HepG2 (cell line): ENCODE data around the gene TNS1. TPM values are rescaled to one million over a fixed set of nuclear protein-coding genes. Genes with fewer than 3 reads are reported as not detected.

ENCODE experiments used
- ATAC-seq: fragments of 200-7000 bp; cut with Tn5 transposase; 3 replicates; pipeline ENCODE4 v1.9.1; 2020; ENCODE audit warnings: mild to moderate bottlenecking, moderate library complexity
- BruUV-seq: library from RNA; stranded (reverse); fragments of 400-500 nt; replicated peaks from 2 replicates; lab custom pipeline; 2021; lab: Mats Ljungman, UMichigan
- CTCF ChIA-PET: fragments of 300-600 bp; formaldehyde crosslinking; extraction: SDS; loops from one replicate; lab custom pipeline; 2021; ENCODE audit warnings: low total read pairs, inconsistent platforms, low intra/inter-chr PET ratio; lab: Yijun Ruan, JAX
- POLR2A ChIA-PET: fragments of 350-600 bp; sonication (Branson Sonifier 250); formaldehyde crosslinking; loops from one replicate; lab custom pipeline; 2020; ENCODE audit warnings: antibody characterized with exemption, inconsistent platforms; lab: Yijun Ruan, JAX
- DNase-seq: peaks from one replicate; pipeline ENCODE4 v3.0.0-alpha.2; 2015; ENCODE audit warnings: low spot score
- FAIRE-seq: peaks from 3 replicates; lab custom pipeline; 2011; peaks lifted over from hg19 to GRCh38; lab: Jason Lieb, UNC
- H2AFZ ChIP-seq: one replicate; pipeline ENCODE4 v1.6.1; 2011; ENCODE audit warnings: low read length, inconsistent platforms
- H3K27ac ChIP-seq: fragments of 300-600 bp; 3 replicates; pipeline ENCODE4 v1.8.0; 2011; ENCODE audit warnings: mixed run types, mild to moderate bottlenecking, mixed read lengths, low read length, inconsistent platforms; ENCODE audit not compliant: insufficient read depth; ENCODE audit errors: extremely low read length
- H3K27me3 ChIP-seq, 2 experiments: fragments of 200-600 bp in 1 of 2; 2 replicates in 1 of 2; 3 replicates in 1 of 2; pipeline versions ENCODE4 v1.6.0 to v1.8.0; 2011; ENCODE audit warnings: low read length in 2 of 2, mild to moderate bottlenecking in 2 of 2, moderate library complexity in 2 of 2, inconsistent platforms in 1 of 2; ENCODE audit not compliant: insufficient read depth in 2 of 2, control insufficient read depth in 1 of 2
- H3K36me3 ChIP-seq, 2 experiments: fragments of 200-600 bp in 1 of 2; replicated peaks in 1 of 2; 2 replicates in 1 of 2; 3 replicates in 1 of 2; pipeline versions ENCODE4 v1.5.1 to v1.8.0; 2011; ENCODE audit warnings: low read length in 2 of 2, inconsistent platforms in 1 of 2; ENCODE audit not compliant: insufficient read depth in 2 of 2, control insufficient read depth in 1 of 2
- H3K4me1 ChIP-seq: 2 replicates; pipeline ENCODE4 v1.5.1; 2012; ENCODE audit warnings: low read length, inconsistent platforms; ENCODE audit not compliant: insufficient read depth
- H3K4me2 ChIP-seq: 2 replicates; pipeline ENCODE4 v1.6.0; 2011; ENCODE audit warnings: low read depth, low read length, inconsistent platforms
- H3K4me3 ChIP-seq, 3 experiments: fragments of 200-600 bp in 1 of 3; sonication (generic), shearing (Covaris generic) in 1 of 3; replicated peaks in 1 of 3; 2 replicates each; pipeline ENCODE4 v1.5.1; 2011 to 2016; ENCODE audit warnings: low read length in 3 of 3, inconsistent platforms in 2 of 3, low read depth in 2 of 3, mild to moderate bottlenecking in 2 of 3, control low read depth in 1 of 3, mixed read lengths in 1 of 3; ENCODE audit not compliant: insufficient read depth in 1 of 3
- H3K79me2 ChIP-seq: one replicate; pipeline ENCODE4 v1.6.1; 2011; ENCODE audit warnings: low read length, inconsistent platforms; ENCODE audit not compliant: insufficient read depth
- H3K9ac ChIP-seq: 2 replicates; pipeline ENCODE4 v1.6.0; 2011; ENCODE audit warnings: mild to moderate bottlenecking, low read depth, low read length, inconsistent platforms; ENCODE audit not compliant: insufficient read depth
- H3K9me3 ChIP-seq: 2 replicates; pipeline ENCODE4 v1.5.1; 2012; ENCODE audit warnings: mild to moderate bottlenecking, low read length
- H4K20me1 ChIP-seq: 2 replicates; pipeline ENCODE4 v1.6.0; 2011; ENCODE audit warnings: inconsistent platforms, mild to moderate bottlenecking, low read length, moderate library complexity; ENCODE audit not compliant: insufficient read depth
- ATRX ChIP-seq: sonication (generic); formaldehyde crosslinking; IDR thresholded peaks from 2 replicates; pipeline ENCODE4 v1.4.0; 2020; ENCODE audit warnings: missing genetic modification reagents, borderline replicate concordance
- EED ChIP-seq: sonication (generic); formaldehyde crosslinking; IDR thresholded peaks from 2 replicates; pipeline ENCODE4 v1.5.0; 2020; ENCODE audit warnings: mild to moderate bottlenecking, missing genetic modification reagents
- MTF2 ChIP-seq: sonication (generic); formaldehyde crosslinking; IDR thresholded peaks from 2 replicates; pipeline ENCODE4 v1.5.0; 2020; ENCODE audit warnings: missing genetic modification reagents, borderline replicate concordance
- TAF1 ChIP-seq: sonication (generic); formaldehyde crosslinking; IDR thresholded peaks from 2 replicates; pipeline ENCODE4 v1.4.0; 2020; ENCODE audit warnings: missing genetic modification reagents
- ZNF652 ChIP-seq: IDR thresholded peaks from 2 replicates; pipeline ENCODE4 v1.6.1; 2016; ENCODE audit warnings: low read depth, borderline replicate concordance
- WGBS: methylation state at CpG from one replicate; pipeline ENCODE4 v1.1.6; 2017; ENCODE audit warnings: low lambda C conversion rate; 5-methylcytosine and 5-hydroxymethylcytosine counted together
- in situ Hi-C: cut with HindIII; loops from 2 replicates; pipeline ENCODE4 v1.10.0; 2017; ENCODE audit warnings: low pct_unique_long_range_greater_than_20kb; ENCODE audit not compliant: extremely low pct_ligation_motif_present
- intact Hi-C: fragments of 100-400 bp; cut with micrococcal nuclease; formaldehyde crosslinking; loops from one replicate; pipeline ENCODE4 v1.10.0; 2022; ENCODE audit not compliant: unreplicated experiment
- polyA plus RNA-seq, 8 experiments: library from polyadenylated mRNA; depleted of rRNA in 3 of 8; stranded (reverse) in 7 of 8; unstranded in 1 of 8; fragments of >200 nt; fragmentation: Illumina TruSeq in 4 of 8; extraction: Trizol in 4 of 8; gene quantifications; 2 replicates each; pipeline versions ENCODE4 v1.2.1 to v1.2.3, GENCODE V29; 2011 to 2016; ENCODE audit warnings: low read depth in 4 of 8, missing spikeins in 1 of 8, mixed read lengths in 1 of 8; ENCODE audit not compliant: insufficient read depth in 1 of 8
- total RNA-seq, 5 experiments: library from RNA; depleted of rRNA; stranded (reverse); fragments of >200 nt; fragmentation: Illumina TruSeq; extraction: Trizol; gene quantifications; 2 replicates each; pipeline ENCODE4 v1.2.3, GENCODE V29; 2016; ENCODE audit warnings: low read depth in 1 of 5

Gene TNS1
- total and polyA plus RNA-seq, 2 of the 13 experiments (the other 11 are each of a cell fraction or from before 2014, with no cell fraction given), result 1.9 to 118 TPM

GRCh38 chr2:218033590-218034496 is 31.0 kb upstream of the TNS1 start:
- intact Hi-C loops, result loop anchor here (1.0 kb wide), 1 partner anchor 249 kb away; no protein-coding TSS in a partner anchor
- Histone ChIP-seq H3K27me3 (peaks cover 11 to 69% of the 10 kb centered on the region in 2 experiments), H4K20me1 (no peaks in the 10 kb centered on the region), H3K4me3 (no peak overlapping the region; a peak in 1 of 6 replicates), H3K9me3 (no peaks in the 10 kb centered on the region), H2AFZ (no peak overlapping the region), H3K79me2 (no peaks in the 10 kb centered on the region), H3K4me2 (no peak overlapping the region; the same call in 1 of the 2 replicates), H3K9ac (no peak overlapping the region), H3K27ac (no peak overlapping the region), H3K36me3 (no peaks in the 10 kb centered on the region), H3K4me1 (peaks cover 8% of the 10 kb centered on the region)
- CTCF ChIA-PET, result interaction anchor here (2.5 kb wide), 1 partner anchor 247 kb away, joined by 21 read pairs; no protein-coding TSS in a partner anchor
- FAIRE-seq (no peak), DNase-seq (no peak), ATAC-seq (peak; percentile 51)
- 23% methylated on average over 31 of the region's 45 CpGs for WGBS
- no TSS peak for BruUV-seq
- POLR2A ChIA-PET, result no interaction called here
- in situ Hi-C loops, result loop anchor here (5.0 kb wide), 1 partner anchor 247 kb away; no protein-coding TSS in a partner anchor
- TF ChIP-seq EED (CRISPR knock-in tag) (peak; percentile 18; the same call in 1 of the 2 replicates), TAF1 (CRISPR knock-in tag) (no peak), MTF2 (CRISPR knock-in tag) (0 out of 2 replicates have a peak, but pooled peaks have one; percentile 22)

GRCh38 chr2:218033208-218033589 is 30.4 kb upstream of the TNS1 start:
- no peak overlapping the region for H3K4me2 ChIP-seq
- H3K27ac ChIP-seq, result no peak overlapping the region
- H3K9ac ChIP-seq, result no peak overlapping the region
- DNase-seq (no peak), FAIRE-seq (no peak), ATAC-seq (peak; percentile 7; the same call in 2 of the 3 replicates)
- BruUV-seq, result no TSS peak
- ChIA-PET POLR2A (no interaction called here), CTCF (no interaction called here)
- peaks cover 8% of the 10 kb centered on the region for H3K4me1 ChIP-seq
- TF ChIP-seq ATRX (no peak), MTF2 (CRISPR knock-in tag) (0 out of 2 replicates have a peak, but pooled peaks have one; percentile 33), ZNF652 (CRISPR knock-in tag) (peak; percentile 32; the same call in 1 of the 2 replicates)
- H2AFZ ChIP-seq, result no peak overlapping the region
- 0% methylated on average over 1 of the region's 1 CpG for WGBS
- no peaks in the 10 kb centered on the region for H3K79me2 ChIP-seq
- intact Hi-C loops, result no loop called here
- H4K20me1 ChIP-seq, result no peaks in the 10 kb centered on the region
- H3K9me3 ChIP-seq, result no peaks in the 10 kb centered on the region
- H3K27me3 ChIP-seq, result peaks cover 11 to 71% of the 10 kb centered on the region in 2 experiments
- H3K36me3 ChIP-seq, result no peaks in the 10 kb centered on the region
- no peak overlapping the region for H3K4me3 ChIP-seq
- in situ Hi-C loops, result loop anchor here (5.0 kb wide), 1 partner anchor 246 kb away; no protein-coding TSS in a partner anchor
